ENCODE results near the gene C16orf96.

GRCh38 chr16:4603624-4604170, 47.6 kb downstream of the C16orf96 start:
- no peak for TF ChIP-seq CTCF (IDR thresholded peaks at IDR 0.05)
- no peak for TF ChIP-seq POLR2A (IDR thresholded peaks at IDR 0.05)
